Epithelial cell of esophagus (primary cell): ENCODE data around the gene RNF220.

Experiments used
- DNase-seq: peaks from one replicate; pipeline ENCODE4 v3.0.0; 2010; ENCODE audit warnings: low read depth
- H3K4me3 ChIP-seq: 2 replicates; pipeline ENCODE4 v1.5.1; 2011; ENCODE audit warnings: mild to moderate bottlenecking, low read length, control low read depth
- CTCF ChIP-seq: IDR thresholded peaks from 2 replicates; pipeline ENCODE4 v1.5.1; 2011; ENCODE audit warnings: low read depth, mild to moderate bottlenecking, low read length, control low read depth, inconsistent platforms; ENCODE audit not compliant: insufficient read depth; ENCODE audit errors: missing control alignments

RNF220 gene

GRCh38 chr1:44648529-44649250, 243.6 kb downstream of the RNF220 start:
- TF ChIP-seq CTCF = no peak
- DNase-seq = no peak
- no peak overlapping the region for H3K4me3 ChIP-seq

GRCh38 chr1:44649788-44650158, 244.7 kb downstream of the RNF220 start:
- no peak for DNase-seq
- TF ChIP-seq CTCF = no peak
- no peak overlapping the region for H3K4me3 ChIP-seq

GRCh38 chr1:44650159-44650831, 245.2 kb downstream of the RNF220 start:
- no peak for TF ChIP-seq CTCF
- DNase-seq = no peak
- H3K4me3 ChIP-seq = no peak overlapping the region

GRCh38 chr1:44651069-44651468, 246.0 kb downstream of the RNF220 start:
- no peak overlapping the region for H3K4me3 ChIP-seq
- DNase-seq = no peak
- TF ChIP-seq CTCF = no peak

- TF ChIP-seq CTCF = peak; percentile 98
- no peak overlapping the region for H3K4me3 ChIP-seq
- peak; percentile 67 for DNase-seq
These were observed 247.5 kb downstream of the RNF220 start for GRCh38 chr1:44652445-44653106.

GRCh38 chr1:44653107-44653964, 248.3 kb downstream of the RNF220 start:
- no peak for DNase-seq
- no peak for TF ChIP-seq CTCF
- no peak overlapping the region for H3K4me3 ChIP-seq
